Hindlimb muscle (tissue), 1 donor: ENCODE results near the gene STAG3. TPM values are rescaled to one million over a fixed set of nuclear protein-coding genes. Genes with fewer than 3 reads are reported as not detected.

Experiments used
- DNase-seq: peaks from one replicate; pipeline ENCODE4 v3.0.0-alpha.2; 2013
- polyA plus RNA-seq: library from polyadenylated mRNA; unstranded; fragments of 120-200 nt; gene quantifications from one replicate; pipeline ENCODE4 v1.2.1, GENCODE V29; 2013; ENCODE audit not compliant: insufficient read length

The STAG3 gene
- polyA plus RNA-seq, 1 donor, result 25.7 TPM

- DNase-seq, result no peak
These were observed 22.8 kb upstream of the STAG3 start for GRCh38 chr7:100154651-100155491.

DNA sequence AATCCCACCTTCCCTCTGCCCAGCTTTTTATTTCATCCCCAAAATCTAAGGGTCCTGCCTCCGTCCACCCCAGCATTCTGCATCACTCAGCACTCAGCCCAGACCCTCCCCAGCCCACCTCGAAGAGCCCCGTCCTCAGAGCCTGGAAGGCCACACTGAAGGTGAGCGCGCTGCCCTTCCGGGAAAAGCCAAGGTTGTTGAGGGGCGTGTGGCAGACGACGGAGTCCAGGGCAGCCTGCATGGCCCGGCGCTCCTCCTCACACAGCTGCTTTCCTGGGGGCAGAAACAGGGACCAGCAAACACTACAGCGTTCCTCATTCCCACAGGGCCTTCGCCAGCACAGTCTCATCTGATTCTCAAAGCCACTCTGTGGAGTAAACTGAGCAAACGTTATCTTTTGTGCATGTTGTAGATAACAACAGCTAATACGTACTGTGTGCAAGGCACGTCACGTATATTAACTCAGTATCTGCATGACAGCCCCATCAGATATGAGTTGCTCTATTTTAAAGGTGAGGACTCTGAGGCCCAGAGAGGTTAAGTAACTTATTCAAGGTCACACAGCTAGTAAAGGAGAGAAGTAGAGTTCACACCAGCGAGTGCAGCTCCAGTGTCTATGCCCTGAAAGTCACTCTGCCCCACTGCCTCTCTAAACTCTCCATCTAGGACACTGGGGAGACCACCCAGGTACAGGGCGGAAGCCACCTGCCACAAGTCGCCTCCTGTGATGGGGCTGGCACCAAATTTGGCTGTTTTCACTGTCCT lies 22.0 kb upstream of the STAG3 start:
- no peak for DNase-seq

- DNase-seq, result no peak
These were observed 21.2 kb upstream of the STAG3 start for GRCh38 chr7:100156331-100157068.

- DNase-seq, result no peak
These were observed 20.7 kb upstream of the STAG3 start for GRCh38 chr7:100157069-100157333.

DNA sequence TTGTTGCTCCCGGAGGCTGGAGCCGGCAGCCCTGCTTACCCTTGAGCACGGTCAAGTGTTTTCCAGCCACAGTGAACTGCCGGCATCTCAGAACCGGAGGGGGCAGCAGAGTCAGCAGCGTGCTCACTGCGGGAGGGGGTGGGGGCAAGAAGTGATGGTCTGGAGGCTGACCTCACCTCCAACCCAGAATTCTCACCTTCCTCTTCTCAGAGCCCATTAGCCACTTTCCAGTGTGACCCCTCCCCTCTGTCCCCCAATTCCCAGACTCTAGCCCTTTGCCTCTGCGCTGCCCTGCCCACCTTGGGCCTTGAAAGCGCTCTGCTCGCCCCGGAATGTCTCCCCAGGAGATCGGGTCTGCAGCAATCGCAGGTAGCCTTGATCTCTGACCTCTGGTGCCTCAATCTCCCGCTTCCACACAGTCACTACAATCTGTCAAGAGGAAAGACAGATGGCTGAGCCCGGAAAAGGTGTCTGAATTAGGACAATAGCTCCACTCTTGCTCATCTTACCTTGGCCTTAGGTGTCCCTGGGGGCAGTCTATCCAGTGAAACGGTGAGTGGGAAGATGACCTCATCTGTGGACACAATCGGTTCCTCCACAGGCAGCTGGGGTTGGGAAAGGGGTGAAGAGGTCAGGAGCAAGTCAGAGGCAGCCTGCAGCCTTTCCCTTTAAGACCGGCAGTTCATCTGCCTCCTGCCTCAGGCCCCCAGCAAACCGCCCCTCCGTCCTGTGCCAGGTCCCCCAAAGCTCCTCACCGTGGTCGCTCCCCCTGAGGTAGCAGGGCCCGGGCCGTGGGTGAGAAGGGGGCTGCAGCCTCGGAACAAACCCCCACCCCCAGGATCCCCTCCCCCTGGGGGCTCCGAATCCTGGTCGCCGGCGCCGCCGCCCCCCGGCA lies 20.1 kb upstream of the STAG3 start:
- DNase-seq, result no peak

DNA sequence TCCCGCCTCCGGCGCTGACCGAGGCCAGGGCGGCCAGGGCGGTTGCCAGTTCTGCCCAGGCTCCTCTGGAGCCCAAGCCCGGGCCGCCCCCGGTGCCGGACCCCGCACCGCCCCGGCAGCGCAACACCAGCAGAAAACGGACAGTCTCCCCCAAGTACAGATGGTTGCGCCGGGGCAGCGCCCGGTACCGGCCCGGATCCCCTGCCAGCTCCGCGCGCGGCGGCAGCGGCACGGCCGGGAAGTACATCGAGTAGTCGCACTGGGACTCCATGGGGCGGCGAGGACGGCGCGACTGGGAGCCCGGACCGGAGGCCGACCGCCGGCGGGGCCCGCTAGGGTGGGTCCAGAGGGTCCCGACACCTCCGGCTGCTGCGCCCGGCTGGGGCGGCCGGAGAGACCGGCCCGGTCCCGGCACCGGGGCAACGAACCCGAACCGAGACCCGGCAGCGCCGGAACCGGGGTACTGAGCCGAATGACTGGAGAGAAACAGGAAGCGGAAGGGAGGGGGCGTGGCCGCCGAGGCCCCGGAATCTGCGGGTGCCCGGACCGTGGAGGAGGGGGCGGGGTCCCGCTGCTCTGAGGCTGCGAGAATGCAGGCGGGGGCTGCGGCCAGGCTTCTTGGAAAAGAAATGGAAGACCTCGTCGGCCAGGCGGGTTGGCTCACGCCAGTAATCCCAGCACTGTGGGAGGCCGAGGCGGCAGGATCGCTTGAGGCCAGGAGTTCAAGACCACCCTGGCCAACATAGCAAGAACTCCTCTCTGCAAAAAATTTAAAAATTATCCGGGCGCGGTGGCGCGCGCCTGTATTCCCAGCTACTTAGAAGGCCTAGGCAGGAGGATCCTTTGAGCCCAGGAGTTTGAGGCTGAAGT lies 19.3 kb upstream of the STAG3 start, which contains the start of gene TRAPPC14:
Gene TRAPPC14 (minus strand): TSS at position 495 of the 870 bp plus-strand sequence. CDS start 224 bp downstream, at position 271.
- peak; percentile 90 for DNase-seq

DNA sequence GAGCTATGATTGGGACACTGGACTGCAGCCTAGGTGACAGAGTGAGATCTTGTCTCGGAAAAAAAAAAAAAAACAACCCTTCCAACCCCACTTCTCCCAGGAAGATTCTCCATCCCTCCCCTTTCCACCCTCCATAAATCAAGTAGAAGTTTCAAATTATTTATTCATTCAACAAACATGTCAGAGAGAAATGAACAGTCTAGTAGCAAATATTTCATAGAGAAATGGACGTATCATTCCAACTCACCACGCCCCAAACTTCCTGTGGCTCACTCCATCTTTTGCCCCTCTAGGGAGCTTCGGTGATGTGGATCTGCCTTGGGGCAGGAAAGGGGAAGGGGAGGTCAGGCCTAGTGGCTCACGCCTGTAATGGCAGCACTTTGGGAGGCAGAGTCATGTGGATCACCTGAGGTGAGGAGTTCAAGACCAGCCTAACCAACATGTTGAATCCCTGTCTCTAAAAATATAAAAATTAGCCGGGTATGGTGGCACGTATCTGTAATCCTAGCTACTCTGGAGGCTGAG lies 18.6 kb upstream of the STAG3 start:
- no peak for DNase-seq

DNA sequence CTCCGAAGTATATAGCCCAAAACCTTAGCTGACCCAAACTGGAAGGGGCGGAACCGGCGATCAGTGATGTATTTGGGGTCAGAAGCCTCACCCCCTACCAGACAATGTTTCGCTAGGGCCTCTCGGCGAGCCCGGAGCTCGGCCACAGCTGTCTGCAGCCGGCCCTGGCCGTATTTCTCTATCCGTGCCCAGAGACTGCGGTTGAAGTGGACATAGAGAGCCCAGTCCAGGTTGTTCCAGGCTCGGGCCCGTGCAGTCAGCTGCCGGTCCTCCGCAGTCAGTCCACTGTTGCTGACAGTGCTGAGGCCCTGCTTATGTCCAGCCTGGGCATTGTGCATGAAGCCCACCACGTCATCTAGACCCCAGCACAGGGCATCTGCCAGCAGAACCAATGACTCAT lies 17.7 kb upstream of the STAG3 start:
- no peak for DNase-seq

- no peak for DNase-seq
These were observed 14.6 kb upstream of the STAG3 start for GRCh38 chr7:100163006-100163531.

DNA sequence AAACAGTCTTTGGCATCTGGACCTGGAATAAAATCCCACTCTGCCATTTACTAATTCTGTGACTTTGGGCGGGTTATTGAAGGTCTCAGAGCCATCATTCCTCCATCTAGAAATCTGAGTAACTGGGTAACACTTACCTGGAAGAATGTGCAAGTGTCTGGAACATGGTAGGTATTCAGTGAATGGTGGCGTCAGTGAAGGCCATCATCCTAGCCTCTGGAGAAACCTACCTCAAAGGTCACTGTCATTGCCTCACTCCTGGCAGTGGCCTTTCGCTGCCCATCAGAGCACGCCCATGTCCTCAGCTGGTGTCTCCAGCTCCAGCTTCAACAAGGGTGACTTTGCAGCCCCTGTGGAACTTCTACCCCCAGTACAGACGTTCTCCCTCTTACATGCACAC lies 13.8 kb upstream of the STAG3 start:
- no peak for DNase-seq

DNA sequence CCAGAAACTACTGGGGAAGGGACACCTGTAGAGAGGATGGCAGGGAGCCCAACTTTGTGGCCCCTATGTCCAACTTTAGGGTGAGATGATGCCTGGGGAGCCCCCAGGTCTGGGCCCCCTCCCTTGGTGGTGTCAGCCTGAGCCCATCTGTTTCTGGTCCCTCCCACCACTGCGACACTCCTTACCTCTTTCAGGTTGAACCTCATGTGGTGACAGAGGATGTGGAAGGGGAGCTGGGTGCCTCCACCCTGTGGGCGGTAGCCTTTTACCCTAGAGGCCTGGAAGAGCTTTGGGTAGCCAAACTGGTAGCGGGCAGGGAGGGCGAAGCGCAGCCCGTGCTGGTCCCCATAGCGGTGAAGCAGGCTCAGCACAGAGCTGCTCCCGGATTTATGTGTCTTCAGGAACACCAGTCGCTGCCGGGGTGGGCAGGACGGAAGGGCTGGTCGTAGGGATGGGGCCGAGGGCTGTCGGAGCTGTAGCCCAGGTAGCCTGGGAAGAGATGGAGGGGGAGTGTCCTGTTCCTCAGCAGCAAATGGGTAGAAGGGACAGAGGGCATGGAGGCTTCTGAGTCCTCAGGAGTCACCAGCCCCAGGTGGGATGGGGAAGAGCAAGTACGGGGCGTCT lies 11.3 kb upstream of the STAG3 start:
- DNase-seq, result no peak

- DNase-seq, result no peak
These were observed 10.5 kb upstream of the STAG3 start for GRCh38 chr7:100166970-100167911.

- DNase-seq, result no peak
These were observed 9.8 kb upstream of the STAG3 start for GRCh38 chr7:100167912-100168323.

DNA sequence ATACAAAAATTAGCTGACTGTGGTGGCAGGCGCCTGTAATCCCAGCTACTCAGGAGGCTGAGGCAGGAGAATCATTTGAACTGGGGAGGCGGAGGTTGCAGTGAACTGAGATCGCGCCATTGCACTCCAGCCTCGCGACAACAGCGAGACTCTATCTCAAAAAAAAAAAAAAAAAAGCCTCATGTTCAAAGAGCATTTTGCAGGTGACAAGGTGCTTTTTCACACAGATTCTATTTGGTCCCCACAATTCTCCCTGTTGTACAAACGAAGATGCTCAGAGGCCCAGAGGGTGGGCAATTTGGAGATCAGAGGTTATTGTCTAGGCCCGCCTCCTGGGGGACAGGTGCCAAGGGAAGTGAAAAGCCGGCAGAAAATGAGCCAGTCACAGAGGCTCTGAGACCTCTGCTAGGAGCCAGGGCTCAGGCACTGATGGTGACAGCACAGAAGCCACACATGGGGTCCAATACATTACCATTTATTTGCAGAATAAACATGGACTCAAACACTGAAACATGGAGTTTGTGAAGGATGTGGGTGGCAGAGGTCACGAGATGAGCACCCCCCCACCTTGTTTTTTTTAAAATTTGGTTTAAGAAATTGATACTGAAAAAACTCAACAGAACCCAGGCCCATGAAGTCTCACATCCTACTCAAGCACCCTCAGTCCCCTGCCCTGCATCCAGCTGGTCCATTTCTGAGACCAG lies 8.4 kb upstream of the STAG3 start:
- no peak for DNase-seq

- DNase-seq, result no peak
These were observed 7.4 kb upstream of the STAG3 start for GRCh38 chr7:100170101-100170897.

GRCh38 chr7:100171087-100171681 lies 6.5 kb upstream of the STAG3 start:
- no peak for DNase-seq

GRCh38 chr7:100171840-100172239 lies 5.9 kb upstream of the STAG3 start:
- DNase-seq, result no peak
